Stimulated activated CD8-positive, alpha-beta memory T cell treated with anti-CD3 and anti-CD28 coated beads, Interleukin-2, amount 100 ng/mL, for 1 hour (primary cell): ENCODE data around the gene BTBD2.
"Not testable (repeated sequence)": the region's sequence is repeated elsewhere in the genome, so short reads cannot be mapped to it uniquely, and the experiment has no call there.

Source experiments
- DNase-seq, 2 donors: peaks; one replicate each; pipeline ENCODE4 v3.0.0-alpha.2; 2020; ENCODE audit warnings: low read depth in 2 of 2

The BTBD2 gene

DNA sequence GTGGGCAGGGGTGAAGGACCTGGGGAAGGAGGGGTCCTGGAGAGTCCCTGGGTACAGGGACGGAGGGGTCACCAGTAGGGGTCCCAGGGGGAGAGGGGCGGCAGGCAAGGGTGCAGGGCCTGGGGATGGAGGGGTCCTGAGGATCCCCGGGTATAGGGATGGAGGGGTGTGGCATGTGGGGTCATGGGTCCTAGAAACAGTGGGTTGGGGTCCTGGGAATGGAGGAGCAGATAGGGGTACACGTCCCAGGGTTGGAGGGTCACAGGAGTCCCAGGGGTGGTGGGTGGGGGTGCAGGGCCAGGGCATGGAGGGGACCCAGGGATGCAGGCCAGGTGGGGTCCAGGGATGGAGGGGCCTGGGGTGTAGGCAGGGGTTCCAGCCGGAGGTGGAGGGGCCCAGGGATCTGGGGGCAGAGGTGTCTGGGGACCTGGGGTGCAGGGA is 1.4 kb downstream of the BTBD2 start:
- no peak for DNase-seq

- DNase-seq: no peak
These were observed 1.9 kb downstream of the BTBD2 start for GRCh38 chr19:2013683-2013961.

- DNase-seq: no peak
These were observed 2.4 kb downstream of the BTBD2 start for GRCh38 chr19:2012941-2013682.

DNA sequence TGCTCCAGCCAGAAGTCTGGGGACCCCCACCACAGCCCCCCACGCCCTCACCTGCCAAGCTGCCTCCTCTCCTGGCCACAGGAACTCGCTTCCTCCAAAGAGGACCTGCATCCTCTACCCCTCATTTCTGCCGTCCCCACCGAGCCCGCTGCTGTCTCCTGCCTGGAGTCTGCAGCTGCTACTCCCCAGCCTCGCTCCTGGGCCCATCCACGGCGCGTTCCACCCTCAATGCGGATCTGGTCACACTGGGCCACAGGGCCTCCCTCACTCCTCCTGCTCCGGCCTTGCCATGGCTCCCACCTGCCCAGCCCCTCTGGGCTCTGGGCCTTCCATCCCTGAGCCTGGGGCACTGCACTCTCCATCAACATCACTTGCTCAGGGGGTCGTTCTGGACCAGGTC is 4.3 kb downstream of the BTBD2 start:
- no peak for DNase-seq

GRCh38 chr19:2010135-2010668 is 5.3 kb downstream of the BTBD2 start:
- no peak for DNase-seq

- DNase-seq: no peak
These were observed 11.6 kb downstream of the BTBD2 start for GRCh38 chr19:2003874-2004273.

DNA sequence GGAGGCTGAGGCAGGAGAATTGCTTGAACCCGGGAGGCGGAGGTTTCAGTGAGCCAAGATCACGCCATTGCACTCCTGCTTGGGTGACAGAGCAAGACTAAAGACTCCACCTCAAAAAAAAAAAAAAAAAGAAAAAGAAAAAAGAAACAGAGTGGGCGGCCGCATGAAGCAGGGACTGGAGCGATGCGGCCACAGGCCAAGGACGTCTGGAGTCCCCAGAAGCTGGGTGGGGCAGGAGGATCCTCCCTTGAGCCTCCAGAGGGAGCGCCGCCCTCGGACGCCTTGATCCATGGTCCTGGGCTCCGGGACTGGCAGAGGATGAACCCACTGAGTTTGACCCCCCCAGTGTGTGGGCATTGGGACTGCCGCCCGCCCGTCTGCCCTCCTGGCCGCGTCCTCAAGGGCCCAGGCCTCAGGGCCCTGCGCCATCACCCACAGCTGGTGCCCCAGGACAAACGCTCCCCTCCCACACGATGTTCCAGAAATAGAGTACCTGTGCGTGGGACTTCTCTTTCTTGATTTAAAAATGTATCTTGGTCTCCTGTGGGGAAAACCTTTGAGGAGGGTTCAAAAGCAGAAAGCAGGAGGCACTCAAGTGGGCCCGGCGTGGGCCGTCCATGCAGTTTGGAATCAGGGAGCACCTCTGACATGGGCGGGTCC is 15.5 kb downstream of the BTBD2 start:
- no peak for DNase-seq

GRCh38 chr19:1998712-1999708 is 16.5 kb downstream of the BTBD2 start:
- no peak for DNase-seq

DNA sequence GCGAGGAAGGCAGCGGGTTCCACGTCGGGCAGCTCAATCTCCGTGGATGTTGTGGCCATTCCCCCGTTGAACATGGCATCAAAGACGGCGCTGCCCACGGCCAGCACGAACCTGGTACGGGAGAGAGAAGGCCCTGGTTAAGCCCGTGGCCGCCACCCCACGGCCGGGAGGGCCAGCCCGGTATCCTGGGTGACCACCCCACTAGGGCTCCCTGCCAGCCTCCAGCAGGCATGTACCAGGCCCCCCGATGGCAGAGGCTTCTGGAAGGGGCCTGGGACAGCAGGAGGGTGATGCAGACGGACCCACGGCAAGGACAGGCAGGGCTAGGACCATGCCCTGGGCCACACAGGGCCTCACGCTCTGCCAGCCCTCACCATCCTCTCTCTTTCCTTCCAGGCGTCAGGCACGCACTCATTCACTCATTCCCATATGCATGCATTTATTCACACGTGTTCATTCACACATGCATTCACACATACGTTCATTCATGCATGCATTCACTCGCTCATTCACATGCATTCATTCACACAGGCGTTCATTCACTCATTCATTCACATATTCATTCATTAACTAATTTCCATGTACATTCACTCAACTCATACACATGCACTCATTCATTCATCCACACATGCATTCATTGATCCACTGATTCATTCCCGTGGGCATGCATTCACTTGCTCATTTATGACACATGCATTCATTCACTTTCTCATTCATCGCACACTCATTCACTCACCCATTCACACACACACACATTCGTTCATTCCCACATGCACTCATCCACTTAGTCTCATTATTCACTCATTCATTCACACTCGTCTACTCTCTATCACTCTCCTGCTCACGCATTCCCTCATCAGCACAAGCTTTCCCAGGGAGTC is 17.9 kb downstream of the BTBD2 start:
- DNase-seq: no peak

- DNase-seq: no peak
These were observed 22.7 kb downstream of the BTBD2 start for GRCh38 chr19:1992759-1993260.

GRCh38 chr19:1991018-1991913 is 24.2 kb downstream of the BTBD2 start:
- no peak for DNase-seq

DNA sequence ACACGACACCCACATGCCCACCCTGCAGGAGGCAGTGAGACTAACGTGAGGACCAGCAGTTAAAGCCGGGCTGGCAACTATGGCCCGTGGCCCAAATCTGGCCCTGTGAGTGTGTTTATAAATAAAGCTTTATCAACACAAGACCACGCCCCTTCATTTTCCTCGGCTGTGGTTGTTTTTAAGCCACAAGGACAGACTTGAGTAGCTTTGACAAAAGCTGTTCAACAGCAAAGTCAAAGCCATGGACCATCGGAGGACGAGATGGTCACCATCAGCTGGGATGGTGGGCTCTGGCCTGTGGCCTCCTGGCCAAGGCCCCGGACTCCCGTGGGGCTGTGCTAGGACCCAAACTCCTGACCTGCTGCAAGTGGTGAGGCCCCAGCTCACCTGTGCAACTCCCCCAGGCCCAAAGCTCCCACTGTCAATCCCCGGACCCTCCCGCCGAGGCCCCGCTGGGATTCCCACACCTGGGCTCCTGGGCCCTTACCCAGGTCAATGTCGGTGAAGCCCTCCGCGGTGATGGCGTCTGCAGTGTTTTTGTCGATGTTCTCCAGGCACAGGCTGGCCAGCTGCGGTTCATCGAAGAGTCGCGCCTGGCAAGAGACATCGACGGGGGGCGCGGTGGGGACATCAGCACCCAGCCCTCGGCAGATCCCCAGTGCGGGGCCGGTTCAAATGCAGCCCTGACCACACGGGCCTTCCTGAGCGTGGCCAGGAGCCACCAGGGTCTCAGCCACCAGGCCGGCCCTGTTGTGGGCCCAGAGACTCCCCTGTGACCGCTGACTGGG is 25.1 kb downstream of the BTBD2 start:
- no peak for DNase-seq

- DNase-seq: no peak
These were observed 25.8 kb downstream of the BTBD2 start for GRCh38 chr19:1989513-1990229.

GRCh38 chr19:1988464-1988863 is 27.1 kb downstream of the BTBD2 start:
- not testable (repeated sequence) for DNase-seq

- no peak for DNase-seq
These were observed 28.0 kb downstream of the BTBD2 start for GRCh38 chr19:1987197-1988187.

GRCh38 chr19:1986357-1987162 is 29.0 kb downstream of the BTBD2 start:
- no peak for DNase-seq
